Neural cell (in vitro differentiated cells): ENCODE results near the gene IFFO2. TPM values are rescaled to one million over a fixed set of nuclear protein-coding genes. Genes with fewer than 3 reads are reported as not detected.

Experiments used
- H2AFZ ChIP-seq: fragments of 200-600, 300-800 bp; sonication (generic), shearing (Covaris generic); 2 replicates; pipeline ENCODE4 v1.6.0; 2014; ENCODE audit warnings: low read depth, mild to moderate bottlenecking, antibody characterized with exemption, low read length, moderate library complexity
- H3F3A ChIP-seq: fragments of 200-600 bp; shearing (Covaris generic); 2 replicates; pipeline ENCODE4 v1.6.1; 2016; ENCODE audit warnings: mild to moderate bottlenecking, moderate library complexity, mixed read lengths, antibody characterized with exemption, low read length; ENCODE audit not compliant: insufficient read depth, poor library complexity, severe bottlenecking
- H3K27ac ChIP-seq: fragments of 200-600, 300-800 bp; sonication (generic), shearing (Covaris generic); 2 replicates; pipeline ENCODE4 v1.5.1; 2014; ENCODE audit warnings: mild to moderate bottlenecking, low read length, moderate library complexity
- H3K27me3 ChIP-seq: fragments of 300-800, 200-600 bp; sonication (generic), shearing (Covaris generic); 2 replicates; pipeline ENCODE4 v1.6.0; 2014; ENCODE audit warnings: mild to moderate bottlenecking, low read depth, low read length, moderate library complexity; ENCODE audit not compliant: insufficient read depth
- H3K36me3 ChIP-seq: fragments of 300-800, 200-600 bp; sonication (generic), shearing (Covaris generic); 2 replicates; pipeline ENCODE4 v1.5.1; 2014; ENCODE audit warnings: mild to moderate bottlenecking, antibody characterized with exemption, low read length, moderate library complexity; ENCODE audit not compliant: insufficient read depth
- H3K4me2 ChIP-seq: fragments of 300-800, 200-600 bp; sonication (generic), shearing (Covaris generic); 2 replicates; pipeline ENCODE4 v1.6.0; 2014; ENCODE audit warnings: mild to moderate bottlenecking, low read length
- H3K4me3 ChIP-seq: fragments of 300-800, 200-600 bp; sonication (generic), shearing (Covaris generic); 2 replicates; pipeline ENCODE4 v1.5.1; 2014; ENCODE audit warnings: mild to moderate bottlenecking, low read length, moderate library complexity
- H3K79me2 ChIP-seq: fragments of 200-600 bp; shearing (Covaris generic); replicated peaks from 2 replicates; pipeline ENCODE4 v1.6.0; 2014; ENCODE audit warnings: mild to moderate bottlenecking, low read length, moderate library complexity; ENCODE audit not compliant: insufficient read depth
- H3K9ac ChIP-seq: fragments of 300-800, 200-600 bp; sonication (generic), shearing (Covaris generic); 2 replicates; pipeline ENCODE4 v1.6.1; 2016; ENCODE audit warnings: mild to moderate bottlenecking, low read length, mixed read lengths
- H3K9me2 ChIP-seq: fragments of 200-600 bp; shearing (Covaris generic); 2 replicates; pipeline ENCODE4 v1.6.1; 2016; ENCODE audit warnings: mild to moderate bottlenecking, low read length, mixed read lengths; ENCODE audit not compliant: insufficient read depth
- H3K9me3 ChIP-seq: fragments of 200-600, 300-800 bp; sonication (generic), shearing (Covaris generic); 2 replicates; pipeline ENCODE4 v1.6.1; 2016; ENCODE audit warnings: mild to moderate bottlenecking, mixed run types, low read length, moderate library complexity, mixed read lengths
- H4K20me1 ChIP-seq: fragments of 200-600 bp; shearing (Covaris generic); 2 replicates; pipeline ENCODE4 v1.6.1; 2016; ENCODE audit warnings: mild to moderate bottlenecking, mixed run types; ENCODE audit not compliant: insufficient read depth
- CTCF ChIP-seq: fragments of 450-650 bp; IDR thresholded peaks from 2 replicates; pipeline ENCODE4 v1.5.1; 2014; ENCODE audit warnings: antibody characterized with exemption, mild to moderate bottlenecking, moderate library complexity; ENCODE audit not compliant: poor library complexity, severe bottlenecking
- EP300 ChIP-seq: fragments of 450-650 bp; conservative IDR thresholded peaks from 2 replicates; pipeline ENCODE4 v1.6.1; 2014; ENCODE audit warnings: antibody characterized with exemption, mild to moderate bottlenecking, moderate library complexity; ENCODE audit not compliant: poor library complexity, severe bottlenecking
- EZH2 ChIP-seq: fragments of 200-600, 300-800 bp; shearing (Covaris generic), sonication (generic); IDR thresholded peaks from 2 replicates; pipeline ENCODE4 v1.6.1; 2014; ENCODE audit warnings: antibody characterized with exemption, low read length, borderline replicate concordance, mild to moderate bottlenecking; ENCODE audit not compliant: insufficient read depth, poor library complexity, severe bottlenecking
- MXI1 ChIP-seq: fragments of 450-650 bp; conservative IDR thresholded peaks from 2 replicates; pipeline ENCODE4 v1.6.1; 2014; ENCODE audit warnings: antibody characterized with exemption, mild to moderate bottlenecking; ENCODE audit not compliant: poor library complexity, severe bottlenecking
- POLR2AphosphoS5 ChIP-seq: IDR thresholded peaks from 2 replicates; pipeline ENCODE4 v1.6.1; 2012
- RAD21 ChIP-seq: fragments of 450-650 bp; conservative IDR thresholded peaks from 2 replicates; pipeline ENCODE4 v1.6.1; 2014; ENCODE audit warnings: antibody characterized with exemption, mild to moderate bottlenecking, moderate library complexity
- REST ChIP-seq: IDR thresholded peaks from 2 replicates; pipeline ENCODE4 v1.6.1; 2012; ENCODE audit warnings: borderline replicate concordance
- SMC3 ChIP-seq: fragments of 450-650 bp; conservative IDR thresholded peaks from 2 replicates; pipeline ENCODE4 v1.6.1; 2014; ENCODE audit warnings: antibody characterized with exemption, mild to moderate bottlenecking, moderate library complexity; ENCODE audit not compliant: poor library complexity
- TAF1 ChIP-seq: IDR thresholded peaks from 2 replicates; pipeline ENCODE4 v1.6.1; 2012; ENCODE audit warnings: low read depth
- polyA plus RNA-seq: library from polyadenylated mRNA; depleted of rRNA; stranded (reverse); fragments of >200 nt; gene quantifications from 2 replicates; pipeline ENCODE4 v1.2.3, GENCODE V29; 2014

Gene IFFO2
- polyA plus RNA-seq, 1 donor from 2014 or later = 2.6 TPM

GRCh38 chr1:18899363-18900049 is 57.0 kb downstream of the IFFO2 start:
- no peaks in the 10 kb centered on the region for H3K36me3 ChIP-seq
- H2AFZ ChIP-seq = no peak overlapping the region
- no peaks in the 10 kb centered on the region for H3K27me3 ChIP-seq
- no peaks in the 10 kb centered on the region for H3K9me3 ChIP-seq
- no peaks in the 10 kb centered on the region for H3K9me2 ChIP-seq
- no peaks in the 10 kb centered on the region for H4K20me1 ChIP-seq
- TF ChIP-seq TAF1 = no peak
- no peaks in the 10 kb centered on the region for H3F3A ChIP-seq
- H3K9ac ChIP-seq = no peak overlapping the region
- no peak overlapping the region for H3K4me3 ChIP-seq
- H3K27ac ChIP-seq = no peak overlapping the region
- no peak overlapping the region for H3K4me2 ChIP-seq
- no peaks in the 10 kb centered on the region for H3K79me2 ChIP-seq

- Histone ChIP-seq H3K4me2 (no peak overlapping the region), H3K4me3 (no peak overlapping the region), H3K27me3 (no peaks in the 10 kb centered on the region), H3K9me3 (no peaks in the 10 kb centered on the region), H3K9ac (no peak overlapping the region), H4K20me1 (no peaks in the 10 kb centered on the region), H3F3A (no peaks in the 10 kb centered on the region), H3K79me2 (no peaks in the 10 kb centered on the region), H2AFZ (no peak overlapping the region), H3K9me2 (no peaks in the 10 kb centered on the region), H3K27ac (no peak overlapping the region), H3K36me3 (no peaks in the 10 kb centered on the region)
- TF ChIP-seq MXI1 = no peak
- no peak for TF ChIP-seq SMC3
- no peak for TF ChIP-seq POLR2AphosphoS5
- TF ChIP-seq EP300 = no peak
- TF ChIP-seq EZH2 = no peak
- TF ChIP-seq TAF1 = no peak
- no peak for TF ChIP-seq CTCF
- no peak for TF ChIP-seq RAD21
- no peak for TF ChIP-seq REST
These were observed 57.9 kb downstream of the IFFO2 start for GRCh38 chr1:18898567-18898966.

GRCh38 chr1:18895317-18895716 is 61.2 kb downstream of the IFFO2 start:
- Histone ChIP-seq H3K79me2 (no peaks in the 10 kb centered on the region), H2AFZ (no peak overlapping the region), H3K9me2 (no peaks in the 10 kb centered on the region), H3K9me3 (no peaks in the 10 kb centered on the region), H3K27me3 (no peaks in the 10 kb centered on the region), H4K20me1 (no peaks in the 10 kb centered on the region), H3K4me3 (no peak overlapping the region), H3F3A (no peaks in the 10 kb centered on the region), H3K9ac (no peak overlapping the region), H3K4me2 (no peak overlapping the region), H3K27ac (no peak overlapping the region), H3K36me3 (no peaks in the 10 kb centered on the region)
- no peak for TF ChIP-seq EP300
- TF ChIP-seq CTCF = no peak
- TF ChIP-seq MXI1 = no peak
- no peak for TF ChIP-seq POLR2AphosphoS5
- TF ChIP-seq EZH2 = no peak
- TF ChIP-seq RAD21 = no peak
